GM10847 (cell line): Measurements from ENCODE around the gene HIBCH.

ENCODE experiments used
- POLR2A ChIP-seq: IDR thresholded peaks from 2 replicates; pipeline ENCODE4 v1.6.1; 2011; ENCODE audit not compliant: insufficient read length; ENCODE audit errors: extremely low read depth

The HIBCH gene

GRCh38 chr2:190351955-190352354 is 32.3 kb upstream of the HIBCH start:
- TF ChIP-seq POLR2A, result no peak

- no peak for TF ChIP-seq POLR2A
These were observed 30.7 kb upstream of the HIBCH start for GRCh38 chr2:190350371-190350770.

GRCh38 chr2:190344276-190344827 is 24.7 kb upstream of the HIBCH start:
- TF ChIP-seq POLR2A, result no peak

- no peak for TF ChIP-seq POLR2A
These were observed 24.1 kb upstream of the HIBCH start, which contains the start of gene INPP1 for GRCh38 chr2:190343536-190344275. Gene INPP1 (plus strand): TSS chr2:190343589. CDS start chr2:190360103, 16,514 bp downstream.

- no peak for TF ChIP-seq POLR2A
These were observed 23.5 kb upstream of the HIBCH start for GRCh38 chr2:190343089-190343535.

- no peak for TF ChIP-seq POLR2A
These were observed 23.0 kb upstream of the HIBCH start for GRCh38 chr2:190342611-190343010.

- no peak for TF ChIP-seq POLR2A
These were observed 20.7 kb upstream of the HIBCH start for GRCh38 chr2:190340369-190340768.

- no peak for TF ChIP-seq POLR2A
These were observed 19.8 kb upstream of the HIBCH start for GRCh38 chr2:190339394-190339793.

GRCh38 chr2:190338453-190338852 is 18.8 kb upstream of the HIBCH start:
- no peak for TF ChIP-seq POLR2A

GRCh38 chr2:190336420-190336819 is 16.8 kb upstream of the HIBCH start:
- no peak for TF ChIP-seq POLR2A

- TF ChIP-seq POLR2A, result no peak
These were observed 15.6 kb upstream of the HIBCH start for GRCh38 chr2:190335225-190335559.

GRCh38 chr2:190334479-190335224 is 15.0 kb upstream of the HIBCH start:
- no peak for TF ChIP-seq POLR2A

- no peak for TF ChIP-seq POLR2A
These were observed 14.3 kb upstream of the HIBCH start for GRCh38 chr2:190333928-190334327.

- TF ChIP-seq POLR2A, result no peak
These were observed 13.8 kb upstream of the HIBCH start for GRCh38 chr2:190333395-190333794.

- no peak for TF ChIP-seq POLR2A
These were observed 9.0 kb upstream of the HIBCH start for GRCh38 chr2:190328573-190329147.
